Adrenal gland (tissue), 5 donors: ENCODE measurements around the gene MAPRE3.

Experiments used
- POLR2A ChIP-seq, 2 donors: fragments of 450-650 bp; IDR thresholded peaks; one replicate each; pipeline ENCODE4 v1.6.1; 2017; ENCODE audit warnings: antibody characterized with exemption in 2 of 2, mild to moderate bottlenecking in 2 of 2, moderate library complexity in 1 of 2
- TF ChIP-seq, protein P1 (sequence below), 6 experiments: fragments of 450-650 bp in 4 of 6; fragments of 200-600 bp in 2 of 6; sonication (generic) in 1 of 6; IDR thresholded peaks; 1 replicate in 5 of 6; 2 replicates in 1 of 6; pipeline versions ENCODE4 v1.5.1 to v1.8.0; 2016 to 2021; ENCODE audit warnings: antibody characterized with exemption in 6 of 6, mild to moderate bottlenecking in 2 of 6, moderate library complexity in 1 of 6
- donor health status: DM: no; HTN: no; CAD: no.

DNA sequence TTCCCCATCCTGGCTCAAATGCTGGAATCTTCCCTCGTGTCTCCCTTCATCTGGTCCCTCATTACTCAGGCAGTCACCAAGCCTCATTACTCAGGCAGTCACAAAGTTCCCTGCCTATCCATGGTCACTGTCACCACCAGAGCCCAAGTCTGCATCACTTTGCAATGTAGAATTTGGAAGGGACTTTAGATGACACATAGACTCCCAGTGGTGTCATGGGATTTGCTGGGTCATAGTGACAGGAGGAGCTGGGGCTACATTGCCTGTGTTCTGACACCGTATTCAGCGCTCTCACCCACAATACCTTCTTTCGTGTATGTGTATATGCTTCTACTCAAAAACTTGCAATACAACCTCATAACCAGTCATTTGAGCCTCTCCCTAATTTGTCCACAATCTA is 105.9 kb downstream of the MAPRE3 start:
- TF ChIP-seq, protein P1, sequence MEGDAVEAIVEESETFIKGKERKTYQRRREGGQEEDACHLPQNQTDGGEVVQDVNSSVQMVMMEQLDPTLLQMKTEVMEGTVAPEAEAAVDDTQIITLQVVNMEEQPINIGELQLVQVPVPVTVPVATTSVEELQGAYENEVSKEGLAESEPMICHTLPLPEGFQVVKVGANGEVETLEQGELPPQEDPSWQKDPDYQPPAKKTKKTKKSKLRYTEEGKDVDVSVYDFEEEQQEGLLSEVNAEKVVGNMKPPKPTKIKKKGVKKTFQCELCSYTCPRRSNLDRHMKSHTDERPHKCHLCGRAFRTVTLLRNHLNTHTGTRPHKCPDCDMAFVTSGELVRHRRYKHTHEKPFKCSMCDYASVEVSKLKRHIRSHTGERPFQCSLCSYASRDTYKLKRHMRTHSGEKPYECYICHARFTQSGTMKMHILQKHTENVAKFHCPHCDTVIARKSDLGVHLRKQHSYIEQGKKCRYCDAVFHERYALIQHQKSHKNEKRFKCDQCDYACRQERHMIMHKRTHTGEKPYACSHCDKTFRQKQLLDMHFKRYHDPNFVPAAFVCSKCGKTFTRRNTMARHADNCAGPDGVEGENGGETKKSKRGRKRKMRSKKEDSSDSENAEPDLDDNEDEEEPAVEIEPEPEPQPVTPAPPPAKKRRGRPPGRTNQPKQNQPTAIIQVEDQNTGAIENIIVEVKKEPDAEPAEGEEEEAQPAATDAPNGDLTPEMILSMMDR (IDR thresholded peaks at IDR 0.05): no peak
- TF ChIP-seq POLR2A (IDR thresholded peaks at IDR 0.05): no peak
